GM19463 (cell line): ENCODE data around the gene PNKD.
"Not testable (repeated sequence)": the region's sequence is repeated elsewhere in the genome, so short reads cannot be mapped to it uniquely, and the experiment has no call there.

Source experiments
- ATAC-seq: cut with Tn5 transposase; IDR thresholded peaks from one replicate; pipeline ENCODE4 v1.9.1; 2021; ENCODE audit warnings: mild to moderate bottlenecking, moderate library complexity; ENCODE audit not compliant: unreplicated experiment

Gene PNKD

DNA sequence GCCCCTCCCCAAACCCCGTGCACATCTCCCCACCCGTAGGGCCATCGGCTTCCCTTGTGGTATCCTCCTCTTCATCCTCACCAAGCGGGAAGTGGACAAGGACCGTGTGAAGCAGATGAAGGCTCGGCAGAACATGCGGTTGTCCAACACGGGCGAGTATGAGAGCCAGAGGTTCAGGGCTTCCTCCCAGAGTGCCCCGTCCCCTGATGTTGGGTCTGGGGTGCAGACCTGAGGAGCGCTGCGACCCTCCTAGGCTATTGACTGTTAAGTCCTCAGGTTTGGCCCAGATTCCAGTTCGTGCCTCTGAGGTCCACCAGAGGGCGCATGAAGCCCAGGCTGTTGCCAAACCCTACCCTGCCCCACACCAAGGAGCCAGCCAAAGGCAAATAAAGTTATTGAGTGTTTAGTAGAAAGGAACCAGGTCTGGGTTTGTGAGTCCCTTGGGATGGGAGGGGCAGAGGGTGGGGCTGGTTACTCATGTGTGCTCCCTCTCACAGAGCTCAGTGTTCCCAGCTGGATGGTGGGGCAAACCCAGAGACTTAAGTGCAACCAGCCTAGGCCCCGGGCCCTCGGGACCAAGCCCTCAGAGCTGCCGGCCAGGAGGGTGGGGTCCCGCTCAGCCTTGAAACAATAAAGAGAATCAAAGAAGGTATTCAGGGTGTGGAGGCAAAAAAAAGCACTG is 2.4 kb downstream of the PNKD start:
- ATAC-seq = peak; percentile 19

DNA sequence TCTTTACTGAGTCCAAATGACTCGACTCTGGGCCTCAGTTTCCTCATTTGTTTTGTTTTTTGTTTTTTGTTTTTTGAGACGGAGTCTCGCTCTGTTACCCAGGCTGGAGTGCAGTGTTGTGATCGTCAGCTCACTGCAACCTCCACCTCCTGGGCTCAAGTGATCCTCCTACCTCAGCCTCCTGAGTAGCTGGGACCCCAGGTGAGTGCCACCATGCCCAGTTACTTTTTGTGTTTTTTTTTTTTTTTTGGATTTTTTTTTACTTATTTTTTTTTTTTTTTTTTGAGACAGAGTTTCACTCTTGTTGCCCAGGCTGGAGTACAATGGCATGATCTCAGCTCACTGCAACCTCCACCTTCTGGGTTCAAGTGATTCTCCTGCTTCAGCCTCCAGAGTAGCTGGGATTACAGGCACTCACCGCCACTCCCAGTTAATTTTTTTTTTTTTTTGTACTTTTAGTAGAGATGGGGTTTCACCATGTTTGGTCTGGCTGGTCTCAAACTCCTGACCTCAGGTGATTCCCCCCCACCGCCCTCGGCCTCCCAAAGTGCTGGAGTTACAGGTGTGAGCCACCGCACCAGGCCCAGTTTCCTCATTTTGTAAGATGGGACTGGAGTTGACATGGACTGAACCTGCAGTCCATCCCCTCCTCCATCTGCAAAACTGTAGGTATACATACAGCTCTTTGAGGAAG is 3.0 kb downstream of the PNKD start:
- ATAC-seq = not testable (repeated sequence)

DNA sequence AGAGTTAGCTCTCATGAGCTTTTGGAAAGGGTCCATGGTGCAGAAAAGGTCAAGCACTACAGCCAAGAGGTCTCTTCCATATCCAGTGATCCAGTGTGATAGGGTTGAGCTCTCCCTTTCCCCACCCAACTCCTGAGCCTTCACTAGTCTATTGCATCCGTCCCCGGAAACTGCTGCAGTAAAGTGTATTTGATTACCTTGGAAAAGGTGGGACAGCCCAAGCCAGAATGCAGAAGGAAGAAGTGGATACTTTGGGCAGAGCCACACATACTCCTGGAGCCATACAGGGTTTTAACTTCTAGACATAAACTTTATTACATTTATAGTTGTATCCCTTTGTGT is 3.6 kb downstream of the PNKD start:
- ATAC-seq = no peak

DNA sequence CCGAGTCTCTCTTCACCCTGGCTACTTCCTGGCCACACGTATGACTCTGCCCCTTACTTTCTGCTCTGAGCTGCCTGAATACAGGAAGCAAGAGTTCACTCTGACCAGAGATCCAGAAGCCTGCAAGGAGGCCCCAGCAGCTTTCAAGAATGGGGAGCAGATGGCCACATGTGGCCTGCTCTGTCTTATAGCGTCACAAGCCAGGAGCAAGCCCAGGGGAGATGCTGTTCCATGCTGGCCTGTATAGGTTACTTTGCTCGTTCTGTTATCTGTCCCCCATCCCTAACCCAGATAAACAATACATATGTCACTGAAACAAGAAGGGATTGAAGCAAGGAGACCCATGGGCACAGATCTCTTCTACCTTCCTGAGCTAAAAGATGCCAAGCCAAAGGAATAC is 4.3 kb downstream of the PNKD start:
- ATAC-seq = no peak

DNA sequence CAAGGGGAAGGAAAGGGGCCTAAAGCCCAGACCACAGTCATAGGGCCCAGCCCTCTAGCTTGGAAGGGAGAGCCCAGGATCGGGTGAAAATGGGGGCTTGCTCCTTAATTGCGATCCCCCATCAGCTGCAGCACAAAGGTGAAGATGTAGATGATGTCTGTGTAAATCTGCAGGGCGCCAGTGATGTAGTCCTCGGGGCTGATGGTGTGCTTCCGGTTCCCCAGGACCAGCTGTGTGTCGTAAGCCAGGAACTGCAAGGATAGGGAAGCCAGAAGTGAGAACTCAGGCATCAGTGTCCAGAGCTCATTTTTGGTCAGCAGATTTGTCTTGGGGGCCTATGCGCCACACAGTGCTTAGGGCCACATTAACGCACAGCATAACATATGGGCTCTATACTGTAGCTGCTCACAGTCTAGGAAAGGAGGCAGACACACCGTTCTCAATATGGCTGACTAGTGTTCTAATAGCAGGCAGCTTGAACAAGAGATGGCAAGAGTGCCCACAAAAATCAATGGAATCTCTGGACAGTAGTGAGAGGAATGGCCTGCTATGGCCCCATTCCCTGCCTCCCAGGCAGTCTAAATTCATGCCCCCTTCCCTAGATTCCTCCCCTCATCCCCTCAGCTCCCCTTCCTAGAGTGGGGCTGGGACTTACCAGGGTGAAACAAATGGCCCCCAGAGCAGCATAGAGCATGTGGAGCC is 5.2 kb downstream of the PNKD start:
- no peak for ATAC-seq

DNA sequence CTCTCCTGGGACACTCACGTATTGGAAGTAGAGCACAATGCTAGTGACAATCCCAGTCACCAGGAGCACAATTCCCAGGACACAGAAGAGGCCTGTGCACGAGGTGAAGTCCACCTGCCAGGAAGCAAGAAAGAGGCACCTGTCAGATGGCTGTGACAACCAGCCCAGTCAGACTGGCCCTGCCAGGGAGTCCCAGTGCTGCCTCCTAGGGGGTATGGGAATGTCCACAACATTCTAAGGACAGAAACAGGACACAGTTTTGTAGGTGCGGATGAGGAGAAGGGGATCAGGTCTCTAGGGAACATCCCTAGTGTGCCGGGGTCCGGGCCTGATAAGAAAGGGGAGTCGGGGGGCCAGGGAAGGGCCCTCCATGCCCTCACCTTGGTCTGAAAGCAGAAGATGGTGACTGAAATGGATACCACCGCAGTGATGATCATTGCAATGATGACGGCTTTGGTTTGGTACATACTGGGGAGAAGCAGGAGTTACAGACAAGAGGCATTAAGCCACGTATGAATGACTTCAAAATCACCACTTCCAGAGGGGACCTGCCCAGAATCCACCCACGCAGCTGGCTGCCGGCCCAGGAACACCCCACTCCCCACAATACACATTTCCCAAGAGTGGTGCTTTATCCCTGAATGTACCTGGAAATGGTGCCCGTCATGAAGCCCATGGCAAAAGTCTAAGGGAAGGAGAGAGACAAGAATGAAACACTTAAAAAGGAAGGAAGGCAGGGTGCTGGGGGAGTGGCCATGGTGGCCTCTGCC is 6.9 kb downstream of the PNKD start:
- no peak for ATAC-seq

DNA sequence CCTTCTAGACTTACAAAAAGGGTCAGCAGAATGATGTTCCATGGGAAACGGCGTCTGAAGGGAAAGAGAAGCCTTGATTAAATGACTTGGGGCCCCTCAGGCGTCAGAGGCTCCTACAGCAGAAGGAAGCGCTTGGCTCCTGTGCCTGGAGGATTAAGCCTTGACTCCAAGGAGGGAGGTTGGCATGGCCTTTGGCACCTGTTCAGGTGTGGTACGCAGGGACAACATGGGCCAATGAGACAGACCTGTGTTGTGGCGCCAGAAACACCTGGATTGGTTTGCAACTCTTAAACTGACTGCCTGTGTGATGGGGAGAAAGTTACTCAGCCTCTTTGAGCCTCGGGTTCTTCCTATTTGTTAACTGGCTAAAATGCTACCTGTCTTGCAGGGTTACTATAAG is 7.6 kb downstream of the PNKD start:
- no peak for ATAC-seq

DNA sequence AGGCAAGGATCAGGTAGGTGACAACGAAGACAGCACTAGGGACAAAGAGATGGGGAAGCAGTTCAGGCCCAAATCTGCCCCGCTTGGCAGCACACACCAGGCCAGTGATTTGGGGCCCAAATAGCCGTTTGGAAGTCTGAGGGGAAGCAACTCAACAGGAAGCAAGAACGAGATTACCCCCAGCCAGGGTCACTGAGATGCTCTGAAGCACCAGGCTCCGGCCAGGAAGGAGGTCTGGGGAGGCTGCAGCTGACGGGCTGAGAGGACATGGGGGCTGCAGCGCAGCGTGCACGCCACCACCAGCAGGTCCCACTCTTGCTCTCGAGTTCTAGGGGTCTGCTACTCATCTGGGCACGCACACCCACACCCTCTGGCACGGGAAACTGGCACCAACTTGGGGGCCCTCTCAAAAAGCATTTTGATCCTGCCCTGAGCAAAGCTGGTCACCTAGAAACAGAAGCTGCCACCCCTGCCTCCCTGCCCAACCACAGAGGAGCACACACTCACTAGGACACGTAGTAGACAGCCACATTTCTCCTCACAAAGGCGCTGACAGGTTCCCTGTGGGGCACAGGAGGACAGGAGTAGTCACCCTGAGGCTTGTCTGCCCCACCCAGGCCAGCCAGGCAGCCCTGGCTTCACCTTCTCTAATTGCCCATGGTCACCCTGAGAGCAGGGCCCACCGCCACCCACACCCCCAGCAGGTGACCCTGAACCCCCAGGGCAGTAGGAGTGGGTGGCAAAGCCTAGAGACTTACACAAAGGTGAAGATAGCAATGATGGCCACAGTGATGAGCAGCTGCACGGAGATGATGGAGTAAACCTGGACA is 8.4 kb downstream of the PNKD start:
- no peak for ATAC-seq

DNA sequence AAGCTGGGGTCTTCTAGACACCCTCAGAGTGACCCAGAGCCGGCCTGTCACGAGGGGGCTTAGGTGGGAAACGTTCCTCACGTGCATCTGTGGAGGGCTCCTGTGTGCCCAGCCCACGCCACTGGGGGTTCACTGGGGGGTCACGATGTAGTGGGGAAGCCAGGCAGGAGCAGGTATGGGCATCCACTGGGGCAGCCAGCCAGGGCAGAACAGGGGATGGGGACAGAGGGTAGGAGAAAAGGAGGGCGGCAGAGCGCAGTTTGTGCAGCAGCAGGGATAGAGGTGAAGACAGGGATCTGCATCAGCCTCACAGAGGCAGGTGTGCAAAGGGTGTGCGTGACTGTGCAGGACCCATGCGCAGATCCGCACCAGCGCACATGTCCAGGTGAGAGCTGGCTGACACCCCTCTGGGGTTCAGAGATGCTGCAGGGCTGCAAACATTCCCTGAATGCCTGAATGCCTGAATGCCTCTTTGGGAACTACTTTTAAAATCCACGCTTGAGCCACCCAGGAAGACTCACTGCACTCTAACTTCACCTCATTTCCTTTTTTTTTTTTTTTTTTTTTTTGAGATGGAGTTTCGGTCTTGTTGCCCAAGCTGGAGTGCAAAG is 10.0 kb downstream of the PNKD start:
- ATAC-seq = no peak

DNA sequence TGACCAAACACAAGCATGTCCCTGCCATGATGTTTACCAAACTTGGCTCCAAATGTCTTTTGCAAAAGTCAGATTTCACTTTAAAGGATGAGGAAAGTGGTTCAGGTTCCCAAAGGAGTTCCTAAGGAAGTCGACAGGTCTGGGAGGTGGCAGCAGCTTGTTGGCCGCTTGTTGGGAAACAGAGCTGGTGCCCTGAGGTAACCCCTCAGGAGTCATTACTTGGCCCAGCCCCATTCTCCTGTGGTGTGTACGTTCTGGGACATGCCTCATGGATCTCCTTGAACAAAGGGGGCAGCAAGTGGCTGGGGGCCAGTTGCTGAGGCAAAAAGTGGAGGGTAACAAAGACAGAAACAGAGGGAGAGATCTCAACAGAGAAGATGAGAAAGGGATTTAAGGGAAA is 11.1 kb downstream of the PNKD start:
- no peak for ATAC-seq

DNA sequence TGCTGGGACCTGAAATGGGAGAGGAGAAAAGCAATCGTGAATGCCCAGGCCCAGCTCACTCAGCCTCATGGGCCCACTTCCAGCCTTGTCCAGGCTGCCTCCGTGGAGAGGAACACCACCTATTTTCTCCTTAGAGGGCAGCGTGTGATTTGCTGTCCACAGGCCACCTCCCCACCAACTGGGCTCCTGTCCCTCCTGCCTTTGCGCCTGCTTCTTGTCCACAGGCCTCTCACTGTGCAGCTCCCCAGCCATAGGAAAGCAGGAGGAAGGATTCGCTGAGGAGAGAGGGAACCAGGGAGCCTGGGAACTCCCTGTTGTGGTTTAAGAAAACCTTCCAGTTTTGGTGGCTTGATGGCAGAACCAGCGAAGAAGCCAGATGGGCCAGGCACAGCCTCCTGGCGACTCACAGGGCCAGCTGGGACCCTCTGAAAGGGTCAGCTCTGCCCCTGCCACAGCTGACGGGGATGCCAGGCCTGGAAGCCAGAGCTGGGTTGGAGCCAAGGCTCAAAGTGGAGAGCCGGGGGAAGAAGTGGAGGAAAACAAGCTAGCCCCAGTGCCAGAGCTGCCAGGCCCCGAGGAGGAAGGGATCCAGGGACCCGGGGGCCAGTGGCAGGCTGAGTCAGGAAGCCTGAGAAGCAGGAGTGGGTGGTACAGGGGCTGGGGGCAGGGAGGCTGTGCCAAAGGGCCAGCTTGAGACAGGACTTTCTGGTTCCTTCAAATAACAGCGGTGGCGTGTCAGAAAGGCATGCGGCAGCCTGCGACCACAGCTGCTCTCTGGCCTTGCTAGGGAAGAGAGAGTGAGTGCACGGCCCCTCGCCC is 12.1 kb downstream of the PNKD start:
- no peak for ATAC-seq

DNA sequence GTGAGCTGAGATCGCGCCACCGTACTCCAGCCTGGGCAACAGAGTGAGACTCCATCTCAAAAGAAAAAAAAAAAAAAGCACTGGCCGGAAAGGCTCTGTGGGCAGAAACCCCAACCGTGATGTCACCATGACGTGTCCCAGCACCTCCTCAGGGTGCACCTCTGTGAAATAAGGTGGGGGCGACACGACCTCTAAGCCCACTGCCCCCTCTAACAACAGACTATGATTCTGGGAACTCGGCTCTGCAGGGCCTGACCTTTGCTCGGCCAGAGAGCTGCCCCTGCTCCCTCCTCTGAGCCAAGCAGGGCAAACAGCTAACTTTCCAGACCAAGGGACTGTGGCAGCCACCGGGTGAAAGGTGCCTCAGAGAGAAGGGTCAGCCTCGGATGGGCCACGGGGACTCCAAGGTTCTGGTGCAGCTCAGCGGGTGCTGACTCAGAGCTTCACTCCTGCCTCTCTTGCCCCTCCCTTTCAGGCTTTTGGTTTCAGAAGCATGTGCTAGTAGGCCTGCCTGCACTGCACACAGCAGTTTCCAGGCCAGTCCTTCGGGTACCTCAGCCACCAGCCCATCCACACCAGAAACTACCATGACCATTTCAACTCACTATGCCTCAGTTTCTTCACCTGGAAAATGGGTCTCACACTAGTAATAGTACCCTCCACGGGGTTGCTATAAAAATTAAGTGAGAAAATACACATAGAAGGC is 13.9 kb downstream of the PNKD start:
- ATAC-seq = peak; percentile 46

DNA sequence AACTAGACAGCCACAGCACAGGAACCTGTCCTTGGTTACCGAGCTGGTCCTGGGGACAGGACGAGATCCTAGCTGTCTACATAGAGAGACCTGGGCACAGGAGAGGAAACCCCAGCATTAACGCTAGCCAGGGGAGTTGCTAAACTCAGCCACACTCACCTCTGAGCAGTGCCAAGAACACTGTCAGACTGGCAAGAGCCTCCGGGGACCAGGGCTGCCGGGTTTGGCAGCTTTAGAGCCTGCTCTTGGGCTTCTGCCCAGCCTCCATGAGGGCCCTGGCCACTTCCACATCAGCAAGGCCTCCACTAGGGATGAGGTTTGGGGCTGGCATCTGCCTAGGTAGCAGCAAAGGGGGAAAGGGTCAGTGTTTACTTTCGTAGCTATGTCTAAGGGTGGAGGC is 15.3 kb downstream of the PNKD start:
- no peak for ATAC-seq

DNA sequence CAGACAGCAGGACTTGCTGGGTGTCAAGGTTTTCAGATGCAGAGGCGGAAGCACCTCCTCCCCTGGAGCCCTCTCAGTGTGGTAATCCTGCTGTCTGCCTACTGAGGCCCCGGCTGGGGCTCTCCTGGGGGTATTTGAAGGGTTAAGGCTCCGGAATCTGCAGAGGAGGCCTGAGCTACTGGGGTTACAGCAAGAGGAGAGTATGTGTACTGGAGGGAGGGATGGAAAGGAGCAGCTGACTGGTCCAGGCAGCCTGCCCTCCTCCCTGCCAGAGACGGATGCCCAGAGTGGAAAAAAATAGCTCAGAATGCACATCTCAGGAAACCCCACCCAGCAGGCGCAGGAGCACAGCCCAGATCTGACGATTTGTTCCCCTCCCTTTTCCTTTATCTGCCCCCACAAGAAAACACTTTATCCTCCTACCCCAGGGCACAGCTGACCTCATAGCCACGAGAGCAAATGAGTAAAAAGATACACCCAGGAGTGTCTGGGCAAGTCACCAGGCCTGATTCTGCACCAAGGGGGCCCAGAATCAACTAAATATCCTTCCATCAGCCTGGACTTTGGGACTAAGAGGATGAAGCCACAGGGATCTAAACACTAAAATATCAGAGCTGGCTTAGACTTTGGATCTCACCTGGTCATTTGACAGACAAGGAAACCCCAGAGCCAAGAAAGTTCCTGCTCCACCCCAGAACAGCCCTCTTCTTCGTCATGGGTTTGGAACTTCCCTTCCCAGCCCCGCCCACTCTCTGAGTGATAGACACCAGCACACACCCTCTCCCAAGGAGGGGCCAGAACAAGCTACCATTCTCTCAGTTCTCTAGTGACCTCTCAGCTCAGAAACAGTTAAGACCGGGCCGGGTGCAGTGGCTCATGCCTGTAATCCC is 16.5 kb downstream of the PNKD start:
- ATAC-seq = peak; percentile 64

DNA sequence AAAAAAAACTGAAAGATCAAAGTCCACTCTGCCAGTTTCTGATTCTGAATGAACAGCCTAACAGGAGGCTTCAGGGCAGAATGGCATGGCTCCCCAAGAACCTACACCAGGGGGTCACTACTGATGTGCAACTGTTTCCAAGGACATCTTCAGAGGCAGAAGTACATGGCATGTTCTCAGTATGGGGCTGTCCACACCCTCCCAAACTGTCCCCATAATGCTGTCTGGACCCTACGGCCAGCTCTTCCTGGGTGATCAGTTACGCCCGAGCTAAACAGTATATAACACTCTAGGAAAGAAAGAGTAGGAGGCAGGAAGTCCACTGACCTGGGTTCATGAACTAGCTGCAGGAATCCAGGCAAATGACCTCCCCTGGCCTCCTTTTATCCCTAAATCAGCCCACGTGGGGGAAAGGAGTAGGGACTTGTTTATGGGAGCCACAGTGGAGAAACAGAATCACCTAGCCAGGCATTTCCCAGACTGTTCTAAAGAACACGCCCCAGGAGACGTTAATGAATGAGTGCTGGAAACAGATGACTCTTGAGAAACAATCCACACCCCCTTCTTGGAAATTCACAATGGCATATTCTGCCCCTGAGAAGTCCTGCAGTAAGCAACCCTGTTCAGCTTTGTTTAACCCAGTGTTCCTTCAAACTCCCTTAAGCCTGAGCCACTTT is 19.5 kb downstream of the PNKD start:
- no peak for ATAC-seq

DNA sequence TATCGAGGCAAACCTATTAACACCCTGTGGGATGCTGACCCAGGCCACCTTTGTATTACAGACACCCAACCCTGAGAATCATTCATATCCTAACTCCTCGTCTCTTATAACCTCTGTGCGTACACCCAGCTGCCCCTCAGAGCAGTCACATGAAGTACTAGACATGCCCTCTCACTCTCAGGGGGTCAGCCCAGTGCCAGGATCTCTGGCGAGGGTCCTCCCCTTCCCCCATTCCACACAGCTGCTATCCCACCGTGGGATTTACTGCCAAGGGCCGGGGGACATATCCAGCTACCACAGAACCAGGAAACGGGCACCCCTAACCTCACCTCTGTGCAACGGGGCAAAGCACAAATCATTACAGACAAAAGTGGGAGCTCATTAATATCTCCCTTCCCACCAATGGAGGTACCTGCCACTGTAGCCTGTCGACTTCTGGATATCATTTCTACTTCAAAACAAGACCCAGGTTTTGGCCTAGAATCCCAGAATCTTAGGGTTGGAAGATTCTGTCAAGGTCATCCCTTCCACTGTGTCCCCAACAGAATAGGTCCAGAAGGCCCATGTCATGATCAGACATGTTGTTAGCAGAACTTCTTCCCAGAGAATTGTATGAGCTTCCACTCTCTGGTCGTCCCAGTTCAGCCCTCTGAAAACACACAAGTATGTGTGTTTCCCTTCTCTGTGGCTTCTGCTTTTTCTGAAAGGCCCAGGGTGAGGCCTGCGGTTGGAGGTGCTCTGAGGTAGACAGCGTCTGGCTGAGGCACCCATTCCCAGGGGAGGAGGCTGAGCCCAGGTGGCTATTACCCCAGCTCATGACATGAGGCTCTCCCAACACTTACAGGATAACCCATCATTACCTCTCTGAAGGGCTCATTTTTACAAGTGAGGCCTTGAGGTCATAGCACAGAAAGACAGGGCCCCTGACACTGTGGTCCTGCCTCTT is 20.3 kb downstream of the PNKD start:
- ATAC-seq = peak; percentile 54
